Activated T-helper 2 cell treated with anti-CD3 and anti-CD28 coated beads, Interferon-gamma antibody, Interleukin-2, Interleukin-4, amounts not matched to agents 10 μg/mL and 5 μg/mL and 100 μg/mL, durations not matched to agents 14 hours and 24 hours and 36 hours (primary cell): ENCODE measurements around the gene SVIL. TPM values are rescaled to one million over a fixed set of nuclear protein-coding genes. Genes with fewer than 3 reads are reported as not detected.
"Not testable (repeated sequence)": the region's sequence is repeated elsewhere in the genome, so short reads cannot be mapped to it uniquely, and the experiment has no call there.

Source experiments
- DNase-seq: peaks from one replicate; pipeline ENCODE4 v3.0.0; 2021; ENCODE audit warnings: low spot score
- H3K27ac Mint-ChIP-seq: one replicate; pipeline ENCODE4 v1.8.0; 2021; ENCODE audit warnings: mixed read lengths
- H3K27me3 Mint-ChIP-seq: one replicate; pipeline ENCODE4 v1.8.0; 2021; ENCODE audit warnings: low read depth, mixed read lengths
- H3K36me3 Mint-ChIP-seq: one replicate; pipeline ENCODE4 v1.8.0; 2021; ENCODE audit warnings: low read depth, mixed read lengths
- H3K4me1 Mint-ChIP-seq: one replicate; pipeline ENCODE4 v1.8.0; 2021; ENCODE audit warnings: low read depth, mixed read lengths
- H3K4me3 Mint-ChIP-seq: one replicate; pipeline ENCODE4 v1.8.0; 2021; ENCODE audit warnings: low read depth, mild to moderate bottlenecking, moderate library complexity, mixed read lengths
- H3K9me3 Mint-ChIP-seq: one replicate; pipeline ENCODE4 v1.8.0; 2021; ENCODE audit warnings: mixed read lengths
- intact Hi-C: fragments of 100-400 bp; cut with micrococcal nuclease; formaldehyde crosslinking; loops from one replicate; pipeline ENCODE4 v1.15.1; 2023
- total RNA-seq: library from RNA; stranded (reverse); gene quantifications from 2 replicates; pipeline ENCODE4 v1.2.3, GENCODE V29; 2022

SVIL gene
- total RNA-seq, 1 donor from 2014 or later, result 9.8 TPM

GRCh38 chr10:29470355-29470705, 164.4 kb downstream of the SVIL start:
- intact Hi-C loops, result loop anchor here (2.0 kb wide), 1 partner anchor 26 kb away; no protein-coding TSS in a partner anchor
- H3K4me3 Mint-ChIP-seq, result no peak overlapping the region
- H3K27ac Mint-ChIP-seq, result no peak overlapping the region
- peaks cover 37% of the 10 kb centered on the region for H3K36me3 Mint-ChIP-seq
- DNase-seq, result no peak
- no peaks in the 10 kb centered on the region for H3K27me3 Mint-ChIP-seq
- peaks cover 28% of the 10 kb centered on the region for H3K4me1 Mint-ChIP-seq
- no peaks in the 10 kb centered on the region for H3K9me3 Mint-ChIP-seq

DNA sequence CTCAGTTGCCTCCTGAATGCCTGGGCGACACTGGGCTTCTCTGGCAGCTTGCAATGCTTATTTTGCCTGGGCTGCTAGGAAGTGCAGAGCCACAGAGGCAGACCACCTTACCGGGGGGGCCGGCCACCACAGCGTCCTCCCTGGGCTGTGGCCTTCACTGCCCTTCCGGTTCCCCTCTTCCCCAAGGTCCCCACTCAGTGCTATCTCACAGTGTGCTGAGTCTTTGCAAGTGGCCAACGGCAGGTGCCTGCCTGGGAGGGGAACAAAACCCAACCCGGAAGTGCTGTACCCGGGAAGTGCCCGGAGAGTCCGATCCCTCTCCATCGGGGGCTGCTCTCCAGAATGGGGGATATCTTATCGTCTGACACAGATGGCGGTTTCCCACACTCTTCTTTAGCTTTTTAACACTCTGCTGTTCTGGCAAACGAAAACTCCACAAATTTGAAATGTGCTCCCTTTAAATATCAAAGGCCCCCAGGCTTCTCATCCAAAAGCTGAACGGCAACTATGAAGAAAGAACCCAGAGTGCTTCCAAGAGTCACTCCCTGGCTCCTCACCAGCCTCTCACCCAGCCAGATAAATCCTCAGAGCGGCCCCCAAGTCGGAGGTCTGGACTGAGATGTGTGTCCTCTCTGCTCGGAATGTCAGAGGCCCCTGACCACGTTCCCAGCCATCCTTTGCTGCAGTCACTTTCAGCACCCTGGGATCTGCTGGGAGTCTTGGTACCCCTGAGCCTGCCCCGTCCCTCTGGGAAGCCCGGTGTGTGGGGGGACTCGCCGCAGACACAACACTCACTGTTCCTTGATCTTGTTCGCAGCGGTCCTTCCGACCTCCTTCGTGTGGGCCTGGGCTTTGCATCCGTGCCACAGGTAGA, 165.1 kb downstream of the SVIL start:
- peaks cover 40% of the 10 kb centered on the region for H3K36me3 Mint-ChIP-seq
- H3K9me3 Mint-ChIP-seq, result no peaks in the 10 kb centered on the region
- no peaks in the 10 kb centered on the region for H3K27me3 Mint-ChIP-seq
- no peak overlapping the region for H3K27ac Mint-ChIP-seq
- intact Hi-C loops, result loop anchor here (2.0 kb wide), 1 partner anchor 27 kb away; no protein-coding TSS in a partner anchor
- H3K4me1 Mint-ChIP-seq, result peaks cover 28% of the 10 kb centered on the region
- no peak overlapping the region for H3K4me3 Mint-ChIP-seq
- DNase-seq, result no peak

DNA sequence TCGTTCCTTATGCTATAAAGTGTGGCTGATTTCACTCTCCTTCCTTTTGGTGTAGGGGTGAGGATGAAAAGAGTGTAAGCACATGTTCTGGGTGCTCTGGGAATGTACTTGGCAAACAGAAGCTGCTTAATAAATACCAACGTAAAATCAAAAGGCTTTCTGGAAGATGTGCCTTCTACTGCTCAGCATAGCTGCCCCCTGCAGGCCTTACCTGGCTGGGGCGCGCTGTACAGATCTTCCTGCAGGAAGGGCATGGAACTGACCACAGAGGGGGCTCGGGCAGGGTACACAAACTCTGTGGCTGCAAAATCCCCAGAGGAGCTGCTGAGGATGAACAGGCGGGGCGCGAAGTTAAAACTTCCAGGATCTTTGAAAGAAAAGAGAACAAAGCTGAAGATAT, 169.4 kb downstream of the SVIL start:
- Mint-ChIP-seq H3K4me3 (no peak overlapping the region), H3K9me3 (peaks cover 12% of the 10 kb centered on the region), H3K4me1 (peaks cover 8% of the 10 kb centered on the region), H3K27me3 (no peaks in the 10 kb centered on the region), H3K36me3 (peaks cover 48% of the 10 kb centered on the region), H3K27ac (no peak overlapping the region)
- intact Hi-C loops, result no loop called here
- no peak for DNase-seq

- DNase-seq, H3K27me3 Mint-ChIP-seq, intact Hi-C loops, H3K4me1 Mint-ChIP-seq, H3K27ac Mint-ChIP-seq, H3K4me3 Mint-ChIP-seq: not testable (repeated sequence)
- H3K36me3 Mint-ChIP-seq, result peaks cover 52% of the 10 kb centered on the region
- peaks cover 18% of the 10 kb centered on the region for H3K9me3 Mint-ChIP-seq
Observed at GRCh38 chr10:29464671-29465171, 170.1 kb downstream of the SVIL start.

DNA sequence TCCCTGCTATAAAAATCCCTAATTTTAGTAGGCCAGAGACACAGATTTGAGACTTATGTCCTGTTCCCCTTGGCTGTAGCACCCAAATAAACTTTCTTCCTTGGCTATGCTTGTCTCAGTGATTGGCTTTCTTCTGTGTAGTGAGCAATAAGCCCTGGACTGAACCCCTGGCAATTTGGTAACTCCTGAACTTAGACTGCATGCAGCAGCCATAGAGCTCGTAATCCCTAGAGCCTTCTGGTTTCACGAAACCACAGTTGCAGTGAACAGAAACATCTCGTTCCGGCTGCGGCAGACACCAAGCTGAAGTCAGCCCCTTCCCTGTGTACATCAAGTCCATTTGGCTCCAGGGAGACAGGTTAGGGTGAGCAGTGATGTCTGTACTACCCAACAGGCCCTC, 173.7 kb downstream of the SVIL start:
- intact Hi-C loops, result no loop called here
- Mint-ChIP-seq H3K4me3 (no peak overlapping the region), H3K4me1 (peaks cover 2% of the 10 kb centered on the region), H3K9me3 (peaks cover 21% of the 10 kb centered on the region), H3K27me3 (no peaks in the 10 kb centered on the region), H3K27ac (no peak overlapping the region), H3K36me3 (peaks cover 56% of the 10 kb centered on the region)
- no peak for DNase-seq

DNA sequence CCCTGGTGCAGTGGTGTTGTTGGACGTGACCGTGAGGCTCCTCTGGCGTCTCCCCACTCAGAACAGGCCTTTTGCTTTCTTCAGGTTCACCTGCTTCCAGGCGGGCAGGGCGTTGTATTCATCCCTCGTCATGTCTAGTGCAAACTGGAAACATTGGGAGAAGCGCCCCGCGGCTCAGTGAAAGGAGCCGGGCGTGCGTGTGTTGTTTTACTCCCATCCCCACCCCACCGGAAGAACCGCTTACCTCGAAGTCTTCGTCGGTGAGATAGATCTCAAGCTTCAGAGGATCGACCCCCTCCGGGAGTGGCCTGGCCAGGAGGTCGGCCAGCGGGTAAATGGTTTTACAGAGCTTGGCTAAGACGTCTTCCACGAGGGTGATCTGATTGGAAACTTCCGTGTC, 176.6 kb downstream of the SVIL start:
- H3K27ac Mint-ChIP-seq, H3K27me3 Mint-ChIP-seq, DNase-seq, H3K4me1 Mint-ChIP-seq, H3K4me3 Mint-ChIP-seq, intact Hi-C loops: not testable (repeated sequence)
- Mint-ChIP-seq H3K9me3 (peaks cover 21% of the 10 kb centered on the region), H3K36me3 (peaks cover 49% of the 10 kb centered on the region)

GRCh38 chr10:29455095-29455494, 179.7 kb downstream of the SVIL start:
- Mint-ChIP-seq H3K27ac (no peak overlapping the region), H3K4me3 (no peak overlapping the region), H3K36me3 (peaks cover 24% of the 10 kb centered on the region), H3K27me3 (no peaks in the 10 kb centered on the region), H3K4me1 (peaks cover 2% of the 10 kb centered on the region), H3K9me3 (peaks cover 7% of the 10 kb centered on the region)
- intact Hi-C loops, result no loop called here
- DNase-seq, result no peak

GRCh38 chr10:29454250-29454649, 180.5 kb downstream of the SVIL start:
- Mint-ChIP-seq H3K9me3 (no peaks in the 10 kb centered on the region), H3K4me3 (no peak overlapping the region)
- intact Hi-C loops, result no loop called here

DNA sequence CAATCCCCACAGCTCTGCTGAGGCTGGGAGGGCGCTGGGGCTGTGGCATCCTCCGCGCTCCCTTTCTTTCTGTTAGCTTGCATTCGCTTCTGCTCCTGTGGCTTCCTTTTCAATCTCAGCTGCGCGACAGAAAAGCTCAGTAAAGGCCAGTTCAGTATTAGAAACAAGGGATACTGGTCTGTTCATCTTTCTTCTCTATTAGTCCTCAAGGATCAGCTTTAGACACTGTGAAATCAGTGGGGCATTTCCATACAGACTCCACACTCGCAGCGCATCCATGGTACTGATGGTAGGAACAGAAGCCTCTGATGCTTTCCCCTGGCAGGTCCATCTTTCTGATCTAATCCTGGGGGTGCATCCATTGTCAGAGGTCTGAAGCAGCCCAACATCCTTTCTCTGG, 182.2 kb downstream of the SVIL start:
- H3K4me1 Mint-ChIP-seq, result peaks cover 10% of the 10 kb centered on the region
- intact Hi-C loops, result no loop called here
- DNase-seq, result no peak
- H3K27me3 Mint-ChIP-seq, result no peaks in the 10 kb centered on the region
- H3K9me3 Mint-ChIP-seq, result no peaks in the 10 kb centered on the region
- H3K4me3 Mint-ChIP-seq, result no peak overlapping the region
- peaks cover 4% of the 10 kb centered on the region for H3K36me3 Mint-ChIP-seq
- no peak overlapping the region for H3K27ac Mint-ChIP-seq

More at GRCh38 chr10:29454250-29454649, 180.5 kb downstream of the SVIL start:
- H3K36me3 Mint-ChIP-seq, result peaks cover 16% of the 10 kb centered on the region
- no peak for DNase-seq
- H3K27me3 Mint-ChIP-seq, result no peaks in the 10 kb centered on the region
- H3K4me1 Mint-ChIP-seq, result peaks cover under 1% of the 10 kb centered on the region
- H3K27ac Mint-ChIP-seq, result no peak overlapping the region

- DNase-seq, result no peak
- no peak overlapping the region for H3K27ac Mint-ChIP-seq
- no peak overlapping the region for H3K4me3 Mint-ChIP-seq
Observed at GRCh38 chr10:29451946-29452345, 182.8 kb downstream of the SVIL start.

GRCh38 chr10:29450405-29450804, 184.4 kb downstream of the SVIL start:
- Mint-ChIP-seq H3K4me3 (no peak overlapping the region), H3K27me3 (no peaks in the 10 kb centered on the region), H3K9me3 (no peaks in the 10 kb centered on the region), H3K4me1 (peaks cover 23% of the 10 kb centered on the region), H3K27ac (no peak overlapping the region), H3K36me3 (no peaks in the 10 kb centered on the region)
- no peak for DNase-seq
- intact Hi-C loops, result no loop called here

More at GRCh38 chr10:29451946-29452345, 182.8 kb downstream of the SVIL start:
- H3K9me3 Mint-ChIP-seq, result no peaks in the 10 kb centered on the region
- H3K4me1 Mint-ChIP-seq, result peaks cover 10% of the 10 kb centered on the region
- H3K36me3 Mint-ChIP-seq, result peaks cover 4% of the 10 kb centered on the region
- intact Hi-C loops, result no loop called here
- no peaks in the 10 kb centered on the region for H3K27me3 Mint-ChIP-seq

- not testable (repeated sequence) for H3K36me3 Mint-ChIP-seq, H3K4me3 Mint-ChIP-seq, H3K27me3 Mint-ChIP-seq, H3K9me3 Mint-ChIP-seq, H3K27ac Mint-ChIP-seq
- peak; percentile 58 for DNase-seq
- intact Hi-C loops, result loop anchor here (2.0 to 10.0 kb wide), 4 partner anchors 37 to 146 kb away; no protein-coding TSS in a partner anchor
- H3K4me1 Mint-ChIP-seq, result peaks cover 30% of the 10 kb centered on the region
Observed at GRCh38 chr10:29448756-29449592, 185.8 kb downstream of the SVIL start.
